GM21737 (cell line): Measurements from ENCODE around the gene DYNLRB1.
"Not testable (repeated sequence)": the region's sequence is repeated elsewhere in the genome, so short reads cannot be mapped to it uniquely, and the experiment has no call there.

Source experiments
- ATAC-seq: cut with Tn5 transposase; IDR thresholded peaks from one replicate; pipeline ENCODE4 v1.9.1; 2021; ENCODE audit warnings: mild to moderate bottlenecking, moderate library complexity; ENCODE audit not compliant: unreplicated experiment

DYNLRB1 gene

DNA sequence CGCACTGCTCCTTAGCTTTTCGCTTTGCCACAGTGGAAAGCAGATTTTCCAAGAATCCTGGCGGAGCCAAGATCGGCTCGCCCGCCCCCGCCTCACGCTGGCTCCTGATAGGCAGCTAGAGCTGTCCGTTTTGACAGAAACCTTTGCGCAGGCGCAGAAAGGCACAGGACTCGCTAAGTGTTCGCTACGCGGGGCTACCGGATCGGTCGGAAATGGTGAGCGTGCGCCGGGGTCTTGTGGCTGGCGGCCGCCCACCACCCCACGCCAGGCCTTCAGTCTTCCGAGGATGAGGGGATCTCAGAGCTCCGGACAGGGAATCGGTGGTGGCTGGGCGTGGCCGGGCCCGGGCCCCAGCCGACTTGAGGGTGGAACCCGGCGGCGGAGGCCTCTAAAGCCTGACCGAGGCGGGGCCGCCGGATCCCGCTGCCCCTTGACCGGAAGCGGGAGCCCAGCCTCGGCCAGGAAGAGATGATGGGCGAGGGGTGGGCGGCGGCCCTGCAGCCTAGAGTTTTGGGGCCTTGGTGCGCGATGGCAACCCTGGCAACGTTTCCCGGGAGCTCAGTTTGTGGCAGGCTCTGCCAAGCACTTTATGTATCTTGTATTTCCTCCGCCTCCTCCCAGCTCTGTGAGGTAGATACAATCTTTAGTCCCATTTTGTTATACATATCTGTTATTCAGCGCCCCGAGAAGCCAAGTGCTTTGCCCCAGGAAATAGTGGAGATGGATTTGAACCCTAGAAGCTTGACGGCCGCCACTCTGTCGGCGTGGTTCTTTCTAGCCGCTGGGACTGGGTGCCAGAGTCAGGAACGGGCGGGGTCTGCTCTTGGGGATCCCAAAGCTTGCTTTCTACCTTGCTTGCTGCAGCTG lies at the start of gene DYNLRB1:
Gene DYNLRB1, plus strand, starts transcription at position 176 of the 867 bp plus-strand sequence. Its CDS starts 37 bp downstream, at position 213.
- ATAC-seq = peak; percentile 57

DNA sequence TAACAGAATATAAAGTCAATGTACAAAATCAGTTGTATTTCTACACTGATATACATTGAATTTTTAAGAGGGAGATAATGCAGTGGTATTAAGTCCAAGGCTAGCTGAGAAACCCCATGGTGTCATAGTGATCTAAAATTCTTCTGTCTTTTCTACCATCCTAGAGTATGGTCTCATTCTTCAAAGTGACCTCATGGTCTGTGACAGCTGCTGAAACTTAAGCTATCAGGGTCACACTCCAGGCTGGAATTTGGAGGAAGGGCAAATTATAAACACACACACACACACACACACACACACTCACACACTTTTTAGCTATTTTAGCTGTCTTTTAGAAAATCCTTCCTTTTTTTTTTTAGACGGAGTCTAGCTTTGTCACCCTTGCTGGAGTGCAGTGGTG lies 47.3 kb upstream of the DYNLRB1 start:
- no peak for ATAC-seq

DNA sequence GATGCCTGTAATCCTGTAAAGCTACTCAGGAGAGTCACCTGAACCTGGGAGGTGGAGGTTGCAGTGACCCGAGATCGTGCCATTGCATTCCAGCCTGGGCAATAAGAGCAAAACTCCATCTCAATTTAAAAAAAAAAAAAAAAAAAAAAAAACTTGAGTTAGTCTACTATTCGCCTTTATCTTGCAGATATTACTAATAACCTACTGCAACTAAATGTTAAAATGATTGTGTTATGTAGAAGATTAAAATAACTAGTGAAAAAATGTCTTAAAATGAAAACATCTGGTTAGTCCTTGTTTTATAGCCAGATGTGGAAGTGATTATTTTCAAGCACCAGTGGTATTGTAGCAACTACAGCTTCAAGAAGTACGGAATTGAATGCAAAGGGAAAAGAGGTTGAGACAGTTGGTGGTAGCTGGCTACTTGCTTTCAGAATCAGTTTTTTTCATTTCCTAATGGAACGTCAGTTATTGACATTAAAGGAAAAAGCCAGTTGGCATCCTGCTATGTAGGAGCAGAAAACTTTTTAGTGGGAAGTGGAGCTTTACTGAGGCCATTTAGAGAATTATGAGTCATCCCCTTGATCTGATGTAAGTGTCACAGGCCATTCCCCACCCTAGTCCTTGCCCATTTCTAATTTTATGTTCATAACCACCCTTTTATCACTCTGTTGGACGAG lies 43.8 kb upstream of the DYNLRB1 start:
- no peak for ATAC-seq

DNA sequence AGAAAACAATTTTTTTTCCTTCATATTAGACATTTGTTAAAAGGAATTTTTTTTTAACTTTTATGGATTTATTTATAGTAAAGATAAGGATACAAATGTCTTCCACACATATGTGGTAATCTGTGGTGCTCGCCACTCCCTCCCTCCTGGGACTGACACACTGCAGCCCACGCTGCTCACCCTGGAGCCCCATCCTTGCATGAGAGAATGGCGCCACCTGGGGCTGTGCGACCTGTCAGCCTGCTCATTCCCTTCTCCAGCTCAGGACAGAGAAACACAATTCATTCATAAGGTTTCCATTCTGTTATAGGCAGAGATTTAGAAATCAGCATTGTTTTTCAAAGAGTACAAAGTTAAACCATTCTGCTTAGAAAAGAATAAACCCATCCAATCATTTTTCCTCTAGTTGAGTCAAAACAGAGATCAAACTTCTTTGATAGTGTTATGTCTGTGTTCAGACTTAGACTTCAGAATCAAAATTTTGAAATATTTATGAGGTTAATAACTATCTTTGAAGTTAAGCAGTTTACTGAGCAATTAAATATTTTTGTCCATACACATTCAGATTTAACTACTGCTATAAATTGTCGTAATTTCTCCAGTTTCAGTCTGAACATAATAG lies 42.8 kb upstream of the DYNLRB1 start:
- no peak for ATAC-seq

DNA sequence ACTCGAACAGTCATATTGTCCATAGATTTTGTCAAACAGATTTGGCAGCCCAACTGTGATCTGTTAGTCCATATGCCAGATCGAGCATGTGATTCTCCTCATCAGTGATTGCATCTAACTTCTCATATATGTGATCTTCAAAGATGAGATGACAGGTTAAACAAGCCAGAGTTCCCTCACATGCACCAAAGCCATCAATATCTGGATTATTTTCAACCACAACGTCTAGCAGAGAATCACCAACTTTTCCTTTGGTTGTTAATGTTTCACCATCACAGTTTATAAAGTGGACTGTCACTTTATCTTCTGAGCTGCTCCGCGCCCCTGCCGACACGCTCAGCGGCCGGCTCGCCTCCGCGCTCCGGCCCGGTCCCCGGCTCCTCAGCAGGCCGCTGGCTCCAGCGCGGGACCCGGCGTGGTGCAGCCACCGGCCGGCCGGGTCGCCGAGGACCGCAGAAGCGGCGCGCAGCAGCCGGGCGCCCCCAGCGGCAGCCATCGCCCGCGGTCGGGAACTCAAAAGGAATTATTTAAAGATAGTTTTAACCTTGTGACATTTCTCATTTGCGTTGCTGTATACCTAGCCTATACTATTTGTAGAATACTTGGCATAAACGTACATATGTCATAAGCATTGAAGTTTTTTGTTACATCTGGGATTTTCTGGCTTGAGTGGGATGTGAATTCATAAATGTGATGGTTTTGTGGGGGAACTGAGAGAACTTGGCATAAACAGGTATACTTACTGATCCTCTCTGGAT lies 40.1 kb upstream of the DYNLRB1 start:
- ATAC-seq = no peak

DNA sequence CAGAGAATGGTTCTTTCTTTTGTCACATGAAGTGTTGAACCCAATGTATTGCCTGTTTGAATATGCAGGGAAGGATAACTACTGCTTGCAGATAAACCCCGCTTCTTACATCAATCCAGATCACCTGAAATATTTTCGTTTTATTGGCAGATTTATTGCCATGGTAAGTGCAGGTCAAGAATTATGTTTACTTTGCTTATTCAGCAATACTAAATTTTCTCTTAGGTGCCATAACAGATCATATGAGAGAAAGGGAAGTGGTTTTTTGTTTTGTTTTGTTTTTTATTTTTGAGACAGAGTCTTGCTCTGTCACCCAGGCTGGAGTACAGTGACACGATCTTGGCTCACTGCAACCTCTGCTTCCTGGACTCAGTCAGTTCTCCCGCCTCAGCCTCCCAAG lies 36.6 kb upstream of the DYNLRB1 start:
- no peak for ATAC-seq

DNA sequence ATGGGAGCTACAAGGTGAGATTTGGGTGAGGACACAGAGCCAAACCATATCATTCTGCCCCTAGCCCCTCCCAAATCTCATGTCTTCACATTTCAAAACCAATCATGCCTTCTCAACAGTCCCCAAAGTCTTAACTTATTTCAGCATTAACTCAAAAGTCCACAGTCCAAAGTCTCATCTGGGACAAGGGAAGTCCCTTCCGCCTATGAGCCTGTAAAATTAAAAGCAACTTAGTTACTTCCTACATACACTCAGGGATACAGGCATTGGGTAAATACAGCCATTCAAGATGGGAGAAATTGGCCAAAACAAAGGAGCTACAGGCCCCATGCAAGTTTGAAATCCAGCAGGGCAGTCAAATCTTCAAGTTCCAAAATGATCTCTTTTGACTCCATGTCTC lies 34.1 kb upstream of the DYNLRB1 start:
- not testable (repeated sequence) for ATAC-seq

DNA sequence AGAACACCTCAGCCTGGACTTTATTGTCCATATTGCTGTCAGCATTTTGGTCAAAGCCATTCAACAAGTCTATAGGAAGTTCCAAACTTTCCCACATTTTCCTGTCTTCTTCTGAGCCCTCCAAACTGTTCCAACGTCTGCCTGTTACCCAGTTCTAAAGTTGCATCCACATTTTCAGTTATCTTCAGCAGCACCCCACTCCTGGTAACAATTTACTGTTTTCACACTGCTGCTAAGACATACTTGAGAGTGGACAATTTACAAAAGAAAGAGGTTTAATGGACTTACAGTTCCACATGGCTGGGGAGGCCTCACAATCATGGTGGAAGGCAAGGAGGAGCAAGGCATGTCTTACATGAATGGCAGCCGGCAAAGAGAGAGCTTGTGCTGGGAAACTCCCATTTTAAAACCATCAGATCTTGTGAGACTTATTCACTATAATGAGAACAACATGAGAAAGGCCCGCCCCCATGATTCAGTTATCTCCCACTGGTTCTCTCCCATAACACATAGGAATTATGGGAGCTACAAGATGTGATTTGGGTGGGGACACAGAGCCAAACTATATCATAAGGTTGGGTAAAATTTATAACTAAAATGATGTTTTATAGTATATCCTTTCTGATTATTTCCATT lies 32.5 kb upstream of the DYNLRB1 start:
- ATAC-seq = not testable (repeated sequence)

DNA sequence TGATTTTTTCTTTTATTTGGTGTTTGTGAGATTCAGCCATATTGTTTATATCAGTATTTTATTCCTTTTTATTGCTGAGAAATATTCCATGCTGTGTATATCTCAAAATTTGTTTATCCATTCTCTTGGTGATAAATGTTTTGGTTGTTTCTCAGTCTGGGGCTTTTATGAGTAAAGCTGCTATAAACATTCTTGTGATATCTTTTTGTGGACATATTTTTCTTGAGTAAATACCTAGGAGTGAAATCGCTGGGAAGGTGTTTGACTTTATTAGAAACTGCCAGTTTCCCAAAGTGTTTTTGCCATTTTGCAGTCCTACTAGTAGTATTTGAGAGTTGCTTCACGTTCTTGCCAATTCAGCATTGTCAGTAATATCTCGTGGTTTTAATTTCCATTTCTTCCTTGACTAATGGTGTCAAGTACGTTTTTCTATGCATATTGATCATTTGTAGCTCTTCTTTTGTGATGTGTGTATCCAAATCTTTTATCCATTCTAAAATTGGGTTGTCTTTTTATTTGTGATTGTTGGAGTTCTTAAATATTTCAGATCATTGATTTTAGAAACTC lies 31.1 kb upstream of the DYNLRB1 start:
- ATAC-seq = no peak

DNA sequence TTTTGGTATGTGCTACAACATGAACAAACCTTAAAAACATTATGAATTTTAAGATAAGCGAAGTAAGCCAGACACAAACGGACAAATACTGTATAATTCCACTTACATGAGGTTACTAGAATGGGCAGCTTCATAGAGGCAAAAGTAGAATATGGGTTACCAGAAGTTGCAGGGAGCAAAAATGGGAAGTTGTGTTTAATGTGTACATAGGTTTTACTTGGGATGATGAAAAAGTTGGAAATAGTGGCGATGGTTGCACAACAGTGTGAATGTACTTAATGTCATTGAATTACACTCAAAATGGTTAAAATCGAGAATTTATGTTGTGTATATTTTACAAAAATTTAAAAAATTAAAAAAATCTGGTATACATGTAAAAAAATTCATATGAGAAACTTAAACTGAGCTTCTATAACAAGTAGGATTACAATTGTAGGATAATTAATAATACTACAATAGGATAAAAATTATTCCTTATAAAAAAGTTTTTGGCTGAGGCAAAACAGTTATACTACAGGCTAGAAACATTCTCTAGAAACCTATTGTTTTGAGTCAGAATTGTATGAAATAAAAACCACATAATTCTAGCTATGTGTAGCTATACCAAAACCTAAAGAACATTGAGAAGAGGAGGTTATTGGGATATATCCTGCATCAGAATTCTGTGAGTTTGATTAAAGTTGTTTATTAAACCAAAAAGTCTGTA lies 24.8 kb upstream of the DYNLRB1 start:
- ATAC-seq = no peak

DNA sequence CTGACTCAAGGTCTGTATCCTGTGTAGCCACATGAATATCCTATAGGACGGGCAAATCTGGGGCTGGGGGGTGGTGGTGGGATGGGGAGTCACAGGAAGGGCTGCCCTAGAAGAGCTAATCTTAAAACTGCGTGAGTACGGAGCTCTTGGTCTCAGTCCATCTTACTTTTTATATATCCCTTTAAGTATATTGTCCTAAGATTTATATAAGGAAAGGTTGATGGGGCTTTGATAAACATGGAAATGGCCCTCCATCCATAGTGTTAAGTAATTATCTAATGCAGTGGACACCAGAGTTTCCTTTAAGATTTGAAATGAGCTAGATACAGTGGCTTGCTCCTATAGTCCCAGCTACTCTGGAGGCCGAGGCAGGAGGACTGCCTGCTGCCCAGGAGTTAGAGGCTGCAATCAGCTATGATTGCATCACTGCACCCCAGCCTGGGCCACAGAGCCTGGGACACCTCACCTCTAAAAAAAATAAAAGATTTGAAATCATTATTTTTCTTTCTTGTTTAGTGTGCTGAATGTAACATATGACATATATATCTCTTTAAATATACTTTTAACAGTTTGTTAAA lies 24.2 kb upstream of the DYNLRB1 start:
- ATAC-seq = no peak

DNA sequence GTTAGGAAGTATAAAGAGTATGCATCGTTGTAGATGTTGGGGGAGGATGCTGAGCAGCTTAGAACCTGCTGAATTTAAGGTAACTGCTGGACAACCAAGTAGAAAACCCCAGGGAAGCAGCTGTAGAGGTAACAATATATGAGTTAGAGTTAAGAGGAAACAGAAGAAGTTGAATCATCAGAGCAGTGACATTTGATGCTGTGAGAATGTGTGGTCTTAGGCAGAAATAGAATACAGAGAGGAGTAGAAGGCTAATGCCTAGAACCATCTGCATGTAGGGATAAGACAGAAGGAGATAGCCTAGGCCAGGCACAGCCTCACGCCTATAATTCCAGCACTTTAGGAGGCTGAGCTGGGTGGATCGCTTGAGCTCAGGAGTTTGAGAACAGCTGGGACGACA lies 22.6 kb upstream of the DYNLRB1 start:
- no peak for ATAC-seq

DNA sequence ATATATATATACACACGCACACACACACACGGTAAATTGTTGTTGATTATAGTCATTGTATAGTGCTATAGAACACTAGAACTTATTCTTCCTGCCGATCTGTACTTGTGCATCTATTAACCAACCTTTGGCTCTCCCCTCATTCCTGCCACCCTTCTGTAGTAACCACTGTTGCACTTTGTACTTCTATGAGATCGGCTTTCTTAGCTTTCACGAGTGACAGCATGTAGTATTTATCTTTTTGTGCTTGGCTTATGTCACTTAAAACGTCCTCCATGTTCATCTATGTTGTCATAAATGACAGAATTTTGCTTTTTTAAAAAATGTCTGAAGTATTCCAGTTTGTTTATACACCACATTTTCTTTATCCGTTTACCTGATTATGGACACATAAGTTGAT lies 20.9 kb upstream of the DYNLRB1 start:
- no peak for ATAC-seq

DNA sequence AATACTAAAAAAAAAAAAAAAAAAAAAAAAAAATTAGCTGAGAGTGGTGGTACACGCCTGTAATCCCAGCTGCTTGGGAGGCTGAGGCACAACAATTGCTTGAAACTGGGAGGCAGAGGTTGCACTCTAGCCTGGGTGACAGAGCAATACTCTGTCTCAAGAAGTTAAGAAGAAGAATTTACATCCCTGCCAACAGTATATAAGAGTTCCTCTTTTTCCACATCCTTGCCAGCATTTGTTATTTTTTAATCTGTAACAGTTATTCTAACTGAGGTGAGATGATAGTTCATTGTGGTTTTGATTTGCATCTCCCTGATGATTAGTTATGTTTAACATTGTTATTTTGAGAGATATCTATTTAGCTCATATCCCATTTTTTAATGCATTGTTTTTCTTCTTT lies 20.3 kb upstream of the DYNLRB1 start:
- no peak for ATAC-seq

DNA sequence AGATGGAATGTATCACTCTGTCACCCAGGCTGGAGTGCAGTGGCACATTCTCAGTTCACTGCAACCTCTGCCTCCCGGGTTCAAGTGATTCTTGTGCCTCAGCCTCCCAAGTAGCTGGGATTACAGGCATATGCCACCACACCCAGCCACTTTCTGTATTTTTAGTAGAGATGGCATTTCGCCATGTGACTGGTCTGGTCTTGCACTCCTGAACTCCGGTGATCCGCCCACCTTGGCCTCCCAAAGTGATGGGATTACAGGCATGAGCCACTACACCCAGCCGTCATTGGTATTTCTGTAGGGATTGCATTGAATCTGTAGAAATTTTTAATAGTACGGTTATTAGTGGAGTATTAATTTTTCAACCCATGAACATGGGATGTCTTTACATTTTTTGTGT lies 18.6 kb upstream of the DYNLRB1 start:
- not testable (repeated sequence) for ATAC-seq

DNA sequence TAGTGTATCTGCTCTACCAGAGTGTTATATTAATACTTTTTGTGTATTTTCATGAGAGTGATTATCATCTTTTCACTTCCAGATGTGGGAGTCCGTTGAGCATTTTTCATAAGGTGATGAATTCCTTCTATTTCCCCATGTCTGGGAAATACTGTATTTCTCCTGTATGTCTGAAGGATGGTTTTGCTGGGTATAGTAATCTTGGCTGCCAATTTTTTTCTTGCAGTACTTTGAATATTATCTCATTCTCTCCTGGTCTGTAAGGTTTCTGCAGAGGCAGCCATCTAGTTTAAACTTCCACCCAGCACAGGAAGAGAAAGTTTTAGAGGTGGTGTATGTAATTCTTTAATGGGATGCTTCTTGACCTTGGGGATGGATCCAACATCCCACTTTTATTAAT lies 15.4 kb upstream of the DYNLRB1 start:
- no peak for ATAC-seq

DNA sequence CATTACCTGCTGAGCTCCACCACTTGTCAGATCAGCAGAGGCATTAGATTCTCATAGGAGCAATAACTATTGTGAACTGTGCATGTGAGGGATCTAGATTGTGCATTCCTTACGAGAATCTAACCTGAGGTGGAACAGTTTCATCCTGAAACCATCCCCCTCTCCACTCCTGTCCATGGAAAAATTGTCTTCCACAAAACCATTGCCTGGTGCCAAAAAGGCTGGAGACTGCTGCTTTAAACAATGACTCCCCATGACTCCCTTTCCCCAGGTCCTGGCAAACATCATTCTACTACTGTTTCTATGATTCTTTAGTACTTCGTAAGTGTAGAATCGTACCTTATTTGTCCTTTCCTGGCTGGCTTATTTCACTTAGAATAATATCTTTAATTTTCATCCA lies 9.7 kb upstream of the DYNLRB1 start:
- no peak for ATAC-seq

DNA sequence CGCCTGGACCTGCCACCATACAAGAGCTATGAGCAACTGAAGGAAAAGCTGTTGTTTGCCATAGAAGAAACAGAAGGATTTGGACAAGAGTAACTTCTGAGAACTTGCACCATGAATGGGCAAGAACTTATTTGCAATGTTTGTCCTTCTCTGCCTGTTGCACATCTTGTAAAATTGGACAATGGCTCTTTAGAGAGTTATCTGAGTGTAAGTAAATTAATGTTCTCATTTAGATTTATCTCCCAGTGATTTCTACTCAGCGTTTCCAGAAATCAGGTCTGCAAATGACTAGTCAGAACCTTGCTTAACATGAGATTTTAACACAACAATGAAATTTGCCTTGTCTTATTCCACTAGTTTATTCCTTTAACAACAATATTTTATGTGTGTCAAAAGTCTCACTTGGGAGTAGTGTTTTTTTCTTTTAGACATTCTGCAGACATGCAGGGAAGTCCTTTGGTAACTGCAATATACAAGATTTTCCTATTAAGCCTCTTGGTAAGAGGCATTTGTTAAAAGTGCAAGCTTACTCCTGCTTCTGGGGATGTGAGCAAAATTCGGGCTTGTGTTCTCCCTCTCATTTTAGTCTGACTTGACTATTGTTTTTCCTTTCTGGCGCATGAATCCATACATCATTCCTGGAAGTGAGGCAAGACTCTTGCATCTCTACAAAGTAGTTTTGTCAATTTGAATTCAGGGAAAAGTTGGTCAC lies 8.4 kb upstream of the DYNLRB1 start:
- no peak for ATAC-seq

DNA sequence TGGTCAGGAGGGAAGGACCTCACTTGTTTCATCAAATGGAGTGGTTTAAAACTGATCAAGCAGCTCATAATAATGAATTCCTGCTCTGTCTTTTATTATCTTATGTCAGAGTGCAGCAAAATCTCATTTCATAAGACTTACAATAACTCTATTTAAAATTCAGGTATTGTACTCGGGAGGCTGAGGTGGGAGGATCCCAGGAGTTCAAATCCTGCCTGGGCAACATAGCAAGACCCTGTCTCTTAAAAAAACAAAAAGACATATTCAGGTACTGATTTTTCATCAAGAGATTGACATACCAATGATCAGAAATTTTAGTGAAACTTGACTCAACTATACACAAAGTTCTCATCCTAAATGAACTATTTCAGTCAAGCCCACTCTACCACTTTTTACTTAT lies 5.6 kb upstream of the DYNLRB1 start:
- ATAC-seq = no peak
